ENCODE results near the gene PDE4D.

DNA sequence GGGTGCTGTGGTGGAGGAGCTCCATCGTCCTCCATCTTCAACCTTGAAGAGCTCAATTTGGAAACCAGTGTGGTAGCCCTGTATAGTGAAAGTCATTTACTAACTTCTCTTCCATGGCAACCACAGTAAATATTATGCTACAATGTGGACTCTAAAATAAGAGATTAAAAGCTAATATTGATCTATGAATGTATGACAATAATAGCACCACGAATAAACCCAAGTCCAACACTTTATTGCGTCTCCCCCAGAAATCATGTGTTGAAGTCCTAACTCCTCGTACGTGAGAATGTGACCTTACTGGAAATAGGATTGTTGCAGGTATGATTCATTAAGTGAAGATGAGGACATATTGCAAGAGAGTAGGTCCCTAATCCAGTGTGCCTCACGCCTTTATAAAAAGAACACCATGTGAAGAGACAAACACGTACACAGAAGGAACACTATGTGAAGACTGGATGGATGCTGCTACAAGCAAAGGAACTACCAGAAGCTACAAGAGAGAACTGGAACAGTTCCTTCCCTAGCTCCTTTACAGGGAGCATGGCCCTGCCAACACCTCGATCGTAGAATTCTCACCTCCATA, 276.2 kb downstream of the PDE4D start:
- TF ChIP-seq, protein P1, sequence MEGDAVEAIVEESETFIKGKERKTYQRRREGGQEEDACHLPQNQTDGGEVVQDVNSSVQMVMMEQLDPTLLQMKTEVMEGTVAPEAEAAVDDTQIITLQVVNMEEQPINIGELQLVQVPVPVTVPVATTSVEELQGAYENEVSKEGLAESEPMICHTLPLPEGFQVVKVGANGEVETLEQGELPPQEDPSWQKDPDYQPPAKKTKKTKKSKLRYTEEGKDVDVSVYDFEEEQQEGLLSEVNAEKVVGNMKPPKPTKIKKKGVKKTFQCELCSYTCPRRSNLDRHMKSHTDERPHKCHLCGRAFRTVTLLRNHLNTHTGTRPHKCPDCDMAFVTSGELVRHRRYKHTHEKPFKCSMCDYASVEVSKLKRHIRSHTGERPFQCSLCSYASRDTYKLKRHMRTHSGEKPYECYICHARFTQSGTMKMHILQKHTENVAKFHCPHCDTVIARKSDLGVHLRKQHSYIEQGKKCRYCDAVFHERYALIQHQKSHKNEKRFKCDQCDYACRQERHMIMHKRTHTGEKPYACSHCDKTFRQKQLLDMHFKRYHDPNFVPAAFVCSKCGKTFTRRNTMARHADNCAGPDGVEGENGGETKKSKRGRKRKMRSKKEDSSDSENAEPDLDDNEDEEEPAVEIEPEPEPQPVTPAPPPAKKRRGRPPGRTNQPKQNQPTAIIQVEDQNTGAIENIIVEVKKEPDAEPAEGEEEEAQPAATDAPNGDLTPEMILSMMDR (IDR thresholded peaks at IDR 0.05) = no peak
- no peak for TF ChIP-seq POLR2A (IDR thresholded peaks at IDR 0.05)
